Measurements from ENCODE around the gene SAP25.
"Not testable (repeated sequence)": the region's sequence is repeated elsewhere in the genome, so short reads cannot be mapped to it uniquely, and the experiment has no call there.

Gene SAP25

DNA sequence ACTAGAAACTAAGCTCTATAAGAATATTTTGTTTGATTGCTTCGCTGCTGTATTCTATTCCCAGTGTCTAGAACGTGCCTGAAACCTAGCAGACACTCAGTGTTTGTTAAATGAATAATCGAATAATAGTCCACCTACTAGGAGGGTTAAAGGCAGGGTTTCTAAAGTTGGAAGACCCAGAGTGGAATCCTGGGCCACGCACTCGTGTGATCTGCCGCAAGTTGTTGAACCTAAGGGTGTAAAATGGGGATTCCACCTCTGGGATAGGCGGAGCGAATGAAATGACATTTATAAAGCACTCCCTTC, 35.4 kb downstream of the SAP25 start:
- H3K4me1 ChIP-seq (ENCODE audit: insufficient read depth, low read length) = peaks cover 14% of the 10 kb centered on the region

DNA sequence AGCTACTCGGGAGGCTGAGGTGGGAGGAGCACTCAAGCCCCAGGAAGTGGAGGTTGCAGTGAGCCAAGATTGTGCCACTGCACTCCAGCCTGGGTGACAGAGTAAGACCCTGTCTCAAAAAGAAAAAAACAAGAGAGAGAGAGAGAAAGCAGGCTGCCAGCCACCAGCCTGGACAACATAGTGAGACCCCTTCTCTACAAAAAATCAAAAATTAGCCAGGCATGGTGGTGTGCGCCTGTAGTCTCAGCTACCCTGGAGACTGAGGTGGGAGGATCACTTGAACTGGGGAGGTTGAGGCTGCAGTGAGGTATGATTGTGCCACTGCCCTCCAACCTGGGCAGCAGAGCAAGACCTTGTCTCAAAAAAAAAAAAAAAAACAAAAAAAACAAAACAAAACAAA, 37.0 kb downstream of the SAP25 start:
- not testable (repeated sequence) for H3K4me3 ChIP-seq (ENCODE audit: low read depth in 1 of 2, low read length in 2 of 2); H3K27ac ChIP-seq (ENCODE audit: low read depth, low read length); H3K9me3 ChIP-seq (ENCODE audit: low read length); H3K27me3 ChIP-seq (ENCODE audit: control insufficient read depth in 1 of 2, insufficient read depth in 2 of 2, low read length in 2 of 2); H3K9ac ChIP-seq (ENCODE audit: low read length); H3K36me3 ChIP-seq (ENCODE audit: insufficient read depth, low read length)
- peaks cover 14% of the 10 kb centered on the region for H3K4me1 ChIP-seq (ENCODE audit: insufficient read depth, low read length)

More for the DNA sequence above, 35.4 kb downstream of the SAP25 start:
- no peaks in the 10 kb centered on the region for H3K36me3 ChIP-seq (ENCODE audit: insufficient read depth, low read length)
- peak overlapping the region in 1 of 2 donors; percentile 55 for H3K4me3 ChIP-seq (ENCODE audit: low read depth in 1 of 2, low read length in 2 of 2)
- peak overlapping the region; percentile 53 for H3K27ac ChIP-seq (ENCODE audit: low read depth, low read length)
- no peaks in the 10 kb centered on the region for H3K27me3 ChIP-seq (ENCODE audit: control insufficient read depth in 1 of 2, insufficient read depth in 2 of 2, low read length in 2 of 2)
- H3K9me3 ChIP-seq (ENCODE audit: low read length) = no peaks in the 10 kb centered on the region
- peak overlapping the region; percentile 27 for H3K9ac ChIP-seq (ENCODE audit: low read length)

DNA sequence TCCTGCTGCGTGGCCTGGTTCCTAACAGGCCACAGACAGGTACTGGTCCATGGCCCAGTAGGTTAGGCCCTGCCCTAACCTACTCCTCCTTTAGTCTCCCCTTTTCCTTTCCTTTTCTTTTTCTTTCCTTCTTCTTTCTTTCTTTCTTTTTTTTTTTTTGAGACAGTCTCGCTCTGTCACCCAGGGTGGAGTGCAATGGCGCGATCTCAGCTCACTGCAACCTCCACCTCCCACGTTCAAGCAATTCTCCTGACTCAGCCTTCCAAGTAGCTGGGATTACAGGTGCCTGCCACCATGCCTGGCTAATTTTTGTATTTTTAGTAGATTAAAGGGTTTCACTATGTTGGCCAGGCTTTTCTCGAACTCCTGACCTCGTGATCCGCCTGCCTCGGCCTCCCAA, 37.7 kb downstream of the SAP25 start:
- H3K36me3 ChIP-seq (ENCODE audit: insufficient read depth, low read length); H3K27ac ChIP-seq (ENCODE audit: low read depth, low read length); H3K9ac ChIP-seq (ENCODE audit: low read length); H3K4me3 ChIP-seq (ENCODE audit: low read depth in 1 of 2, low read length in 2 of 2); H3K9me3 ChIP-seq (ENCODE audit: low read length); H3K27me3 ChIP-seq (ENCODE audit: control insufficient read depth in 1 of 2, insufficient read depth in 2 of 2, low read length in 2 of 2): not testable (repeated sequence)
- peaks cover 14% of the 10 kb centered on the region for H3K4me1 ChIP-seq (ENCODE audit: insufficient read depth, low read length)

DNA sequence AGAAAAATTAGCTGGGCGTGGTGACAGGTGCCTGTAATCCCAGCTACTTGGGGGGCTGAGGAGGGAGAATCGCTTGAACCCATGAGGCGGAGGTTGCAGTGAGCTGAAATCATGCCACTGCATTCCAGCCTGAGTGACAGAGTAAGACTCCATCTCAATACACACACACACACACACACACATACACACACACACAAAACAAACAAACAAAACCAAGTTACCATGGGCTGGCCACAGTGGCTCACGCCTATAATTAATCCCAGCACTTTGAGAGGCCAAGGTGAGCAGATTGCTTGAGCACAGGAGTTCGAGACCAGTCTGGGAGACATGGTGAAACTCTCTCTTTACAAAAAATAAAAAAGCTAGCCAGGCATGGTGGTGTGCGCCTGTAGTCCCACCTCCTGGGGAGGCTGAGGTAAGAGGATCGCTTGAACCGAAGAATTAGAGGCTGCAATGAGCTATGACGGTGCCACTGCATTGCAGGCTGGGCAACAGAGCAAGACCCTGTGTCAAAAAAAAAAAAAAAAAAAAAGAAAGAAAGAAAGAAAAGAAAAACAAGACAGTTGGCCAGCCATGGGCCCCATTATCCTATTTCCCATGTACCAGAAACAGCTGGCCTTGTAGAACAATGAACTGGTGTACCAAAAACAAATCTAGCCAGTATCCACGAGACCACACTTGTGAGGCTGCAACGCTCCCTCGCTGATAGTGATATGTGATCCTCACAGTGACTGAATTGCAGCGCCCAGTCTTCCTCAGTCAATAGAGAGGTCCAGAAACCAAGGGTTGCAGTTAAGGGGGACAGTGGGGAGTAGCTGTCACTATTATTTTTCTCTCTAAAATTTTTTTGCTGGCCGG, 41.3 kb downstream of the SAP25 start:
- Histone ChIP-seq H3K27ac (ENCODE audit: low read depth, low read length) (no peak overlapping the region), H3K9ac (ENCODE audit: low read length) (no peak overlapping the region), H3K36me3 (ENCODE audit: insufficient read depth, low read length) (no peaks in the 10 kb centered on the region), H3K4me1 (ENCODE audit: insufficient read depth, low read length) (no peaks in the 10 kb centered on the region), H3K4me3 (ENCODE audit: low read depth in 1 of 2, low read length in 2 of 2) (no peak overlapping the region), H3K9me3 (ENCODE audit: low read length) (no peaks in the 10 kb centered on the region), H3K27me3 (ENCODE audit: control insufficient read depth in 1 of 2, insufficient read depth in 2 of 2, low read length in 2 of 2) (no peaks in the 10 kb centered on the region)

DNA sequence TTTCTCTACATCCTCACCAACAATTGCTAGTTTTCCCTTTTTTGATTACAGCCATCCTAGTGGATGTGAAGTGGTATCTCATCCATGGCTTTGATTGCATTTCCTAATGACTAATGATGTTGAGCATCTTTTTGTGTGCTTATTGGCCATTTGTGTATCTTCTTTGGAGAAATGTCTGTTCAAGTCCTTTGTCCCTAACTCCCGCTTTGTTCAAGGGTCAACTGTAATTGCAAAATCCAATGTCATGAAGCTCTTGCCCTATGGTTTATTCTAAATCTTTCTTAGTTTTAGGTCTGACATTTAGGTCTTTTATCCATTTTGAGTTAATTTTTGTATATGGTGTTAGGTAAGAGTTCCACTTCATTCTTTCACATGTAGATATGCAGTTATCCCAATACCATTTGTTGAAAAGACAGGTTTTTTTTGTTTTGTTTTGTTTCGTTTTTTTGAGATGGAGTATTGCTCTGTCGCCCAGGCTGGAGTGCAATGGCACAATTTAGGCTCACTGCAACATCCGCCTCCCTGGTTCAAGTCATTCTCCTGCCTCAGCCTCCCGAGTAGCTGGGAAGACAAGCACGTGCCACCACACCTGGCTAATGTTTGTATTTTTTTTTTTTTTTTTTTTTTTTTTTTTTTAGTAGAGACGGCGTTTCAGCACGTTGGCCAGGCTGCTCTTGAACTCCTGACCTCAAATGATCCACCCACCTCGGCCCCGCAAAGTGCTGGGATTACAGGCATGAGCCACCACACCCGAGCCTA, 45.4 kb downstream of the SAP25 start:
- not testable (repeated sequence) for H3K9me3 ChIP-seq (ENCODE audit: low read length); H3K36me3 ChIP-seq (ENCODE audit: insufficient read depth, low read length); H3K9ac ChIP-seq (ENCODE audit: low read length); H3K27me3 ChIP-seq (ENCODE audit: control insufficient read depth in 1 of 2, insufficient read depth in 2 of 2, low read length in 2 of 2); H3K4me3 ChIP-seq (ENCODE audit: low read depth in 1 of 2, low read length in 2 of 2); H3K4me1 ChIP-seq (ENCODE audit: insufficient read depth, low read length); H3K27ac ChIP-seq (ENCODE audit: low read depth, low read length)

DNA sequence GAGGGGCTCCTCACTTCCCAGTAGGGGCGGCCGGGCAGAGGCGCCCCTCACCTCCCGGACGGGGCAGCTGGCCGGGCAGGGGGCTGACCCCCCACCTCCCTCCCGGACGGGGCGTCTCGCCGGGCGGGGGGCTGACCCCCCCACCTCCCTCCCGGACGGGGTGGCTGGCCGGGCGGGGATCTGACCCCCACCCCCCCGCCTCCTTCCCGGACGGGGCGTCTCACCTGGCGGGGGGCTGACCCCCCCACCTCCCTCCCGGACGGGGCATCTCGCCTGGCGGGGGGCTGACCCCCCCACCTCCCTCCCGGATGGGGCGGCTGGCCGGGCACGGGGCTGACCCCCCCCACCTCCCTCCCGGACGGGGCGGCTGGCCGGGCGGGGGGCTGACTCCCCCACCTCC, 50.5 kb downstream of the SAP25 start:
- H3K4me3 ChIP-seq (ENCODE audit: low read depth in 1 of 2, low read length in 2 of 2); H3K9me3 ChIP-seq (ENCODE audit: low read length); H3K27me3 ChIP-seq (ENCODE audit: control insufficient read depth in 1 of 2, insufficient read depth in 2 of 2, low read length in 2 of 2); H3K4me1 ChIP-seq (ENCODE audit: insufficient read depth, low read length); H3K36me3 ChIP-seq (ENCODE audit: insufficient read depth, low read length); H3K9ac ChIP-seq (ENCODE audit: low read length); H3K27ac ChIP-seq (ENCODE audit: low read depth, low read length): not testable (repeated sequence)
